NAMALWA (cell line): ENCODE measurements around the gene ENOSF1.

Experiments
- DNase-seq: peaks from one replicate; pipeline ENCODE4 v3.0.0-alpha.2; 2015; ENCODE audit warnings: low spot score

Gene ENOSF1

GRCh38 chr18:673317-673716 is 39.1 kb downstream of the ENOSF1 start:
- no peak for DNase-seq

GRCh38 chr18:671405-671804 is 41.0 kb downstream of the ENOSF1 start:
- no peak for DNase-seq

GRCh38 chr18:670522-670921 is 41.9 kb downstream of the ENOSF1 start:
- DNase-seq, result no peak

- DNase-seq, result no peak
Observed at GRCh38 chr18:669077-669476, 43.4 kb downstream of the ENOSF1 start.

GRCh38 chr18:668260-668659 is 44.2 kb downstream of the ENOSF1 start:
- no peak for DNase-seq

- no peak for DNase-seq
Observed at GRCh38 chr18:666628-667027, 45.8 kb downstream of the ENOSF1 start.

- DNase-seq, result peak; percentile 37
Observed at GRCh38 chr18:666177-666576, 46.3 kb downstream of the ENOSF1 start.

GRCh38 chr18:662197-662596 is 50.2 kb downstream of the ENOSF1 start:
- no peak for DNase-seq

- DNase-seq, result no peak
Observed at GRCh38 chr18:659597-659996, 52.8 kb downstream of the ENOSF1 start.

GRCh38 chr18:658947-659533 is 53.4 kb downstream of the ENOSF1 start:
- no peak for DNase-seq

GRCh38 chr18:658001-658946 is 54.2 kb downstream of the ENOSF1 start:
- peak; percentile 72 for DNase-seq

GRCh38 chr18:657311-658000 is 55.0 kb downstream of the ENOSF1 start, which contains the start of gene TYMS:
Gene TYMS (plus strand): TSS chr18:657653. CDS start chr18:657743, 90 bp downstream.
- peak; percentile 74 for DNase-seq

- no peak for DNase-seq
Observed at GRCh38 chr18:655445-655844, 57.0 kb downstream of the ENOSF1 start.

GRCh38 chr18:654601-655000 is 57.8 kb downstream of the ENOSF1 start:
- peak; percentile 28 for DNase-seq

GRCh38 chr18:653512-653911 is 58.9 kb downstream of the ENOSF1 start:
- DNase-seq, result no peak

GRCh38 chr18:652131-652530 is 60.3 kb downstream of the ENOSF1 start:
- no peak for DNase-seq

- DNase-seq, result peak; percentile 72
Observed at GRCh38 chr18:650428-650858, 62.0 kb downstream of the ENOSF1 start.

- no peak for DNase-seq
Observed at GRCh38 chr18:649341-649740, 63.1 kb downstream of the ENOSF1 start.

- DNase-seq, result no peak
Observed at GRCh38 chr18:647304-647703, 65.1 kb downstream of the ENOSF1 start.

GRCh38 chr18:644395-645004 is 67.9 kb downstream of the ENOSF1 start:
- DNase-seq, result peak; percentile 63

- no peak for DNase-seq
Observed at GRCh38 chr18:641224-641623, 71.2 kb downstream of the ENOSF1 start.

- no peak for DNase-seq
Observed at GRCh38 chr18:635171-635570, 77.3 kb downstream of the ENOSF1 start.
